Posterior cingulate gyrus (tissue), 11 donors: Measurements from ENCODE around the gene INO80E.
"Not testable (repeated sequence)": the region's sequence is repeated elsewhere in the genome, so short reads cannot be mapped to it uniquely, and the experiment has no call there.

Experiments used
- DNase-seq, 10 donors: peaks; one replicate each; pipeline versions ENCODE4 v3.0.0 to v3.0.0-alpha.2; 2020 to 2021; ENCODE audit warnings: mixed read lengths in 3 of 10
- intact Hi-C: fragments of 100-400 bp; cut with DNase I; formaldehyde crosslinking; loops from one replicate; pipeline ENCODE4 v1.15.1; 2023

Gene INO80E

DNA sequence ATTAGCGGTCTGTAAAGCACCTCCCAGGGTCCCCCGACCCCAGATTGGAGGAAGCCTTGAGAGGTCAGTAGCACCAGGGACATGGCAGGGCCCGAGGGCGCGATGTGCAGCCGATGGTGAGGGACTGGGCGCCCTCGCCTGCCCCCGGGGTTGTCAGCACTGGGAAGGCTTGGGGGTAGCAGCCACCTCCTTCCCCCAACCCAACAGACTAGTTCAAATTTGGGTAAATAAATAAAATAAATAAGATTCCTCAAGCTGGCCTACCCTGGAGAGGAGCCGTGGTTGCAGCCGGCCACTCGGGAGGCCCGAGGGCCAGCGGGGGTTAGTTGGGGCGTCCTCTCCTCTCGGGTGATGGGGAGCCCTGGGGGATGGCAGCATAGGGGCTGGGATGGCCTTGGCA is 28.4 kb downstream of the INO80E start:
- no peak for DNase-seq
- intact Hi-C loops = loop anchor here (5.0 kb wide), 1 partner anchor 207 kb away; the partner anchor contains the start of gene PAGR1

DNA sequence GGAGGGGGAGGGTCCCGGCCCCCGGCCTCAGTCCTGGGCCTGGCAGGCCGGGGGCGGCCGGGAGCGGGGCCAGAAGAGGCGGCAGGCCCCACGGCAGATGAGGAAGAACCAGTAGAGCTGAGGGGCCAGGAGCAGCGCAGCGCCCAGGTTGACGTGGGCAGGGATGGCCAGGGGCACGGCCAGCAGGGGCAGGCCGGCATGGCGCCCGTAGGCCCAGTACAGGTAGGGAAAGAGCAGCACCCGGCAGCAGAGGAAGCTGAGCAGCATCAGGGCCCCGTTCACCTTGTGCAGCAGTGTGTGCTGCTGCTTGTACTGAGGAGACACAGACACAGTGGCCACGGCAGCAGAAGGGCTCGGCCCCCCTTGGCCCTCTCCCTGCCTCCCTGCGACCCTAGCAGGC is 29.1 kb downstream of the INO80E start:
- no peak for DNase-seq
- intact Hi-C loops = no loop called here

DNA sequence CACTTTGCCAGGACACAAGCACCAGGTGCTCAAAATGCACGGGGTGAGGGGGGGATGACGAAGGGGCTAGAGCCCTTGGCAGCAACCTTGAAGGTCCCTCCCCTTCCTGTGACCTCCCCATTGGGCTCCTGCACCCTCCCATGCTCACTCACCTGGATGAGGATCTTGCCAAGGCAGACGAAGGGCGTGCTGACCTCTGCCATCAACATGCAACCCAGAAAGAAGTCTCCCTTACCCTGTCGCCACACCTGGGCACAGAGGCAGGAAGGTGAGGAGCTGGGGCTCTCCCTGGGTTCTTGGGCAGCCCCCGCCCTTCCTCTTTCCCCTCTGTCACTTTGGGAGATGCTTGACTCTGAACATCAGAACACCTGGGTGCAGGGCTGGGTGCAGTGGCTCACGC is 29.5 kb downstream of the INO80E start:
- intact Hi-C loops = no loop called here
- peak in 1 of 10 donors; percentile 74 for DNase-seq

DNA sequence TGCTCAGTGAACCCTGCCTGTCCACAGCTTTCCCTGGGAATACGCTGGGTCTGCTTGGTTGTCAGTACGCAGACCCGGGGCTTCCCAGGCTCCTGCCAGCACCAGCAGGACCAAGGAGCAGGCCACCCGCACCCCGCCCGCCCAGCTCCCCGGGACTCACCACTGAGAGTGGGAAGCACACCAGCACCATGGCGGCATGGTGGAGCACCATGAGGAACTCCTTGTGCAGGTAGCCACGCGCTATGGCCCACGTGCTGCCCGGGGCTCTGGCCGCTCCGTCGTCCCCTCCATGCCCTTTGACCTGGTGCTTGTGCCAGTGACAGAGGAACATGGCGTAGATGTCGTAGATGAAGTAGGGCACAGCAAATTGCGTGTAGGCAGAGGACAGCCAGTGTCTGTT is 30.4 kb downstream of the INO80E start:
- DNase-seq = no peak
- intact Hi-C loops = no loop called here

DNA sequence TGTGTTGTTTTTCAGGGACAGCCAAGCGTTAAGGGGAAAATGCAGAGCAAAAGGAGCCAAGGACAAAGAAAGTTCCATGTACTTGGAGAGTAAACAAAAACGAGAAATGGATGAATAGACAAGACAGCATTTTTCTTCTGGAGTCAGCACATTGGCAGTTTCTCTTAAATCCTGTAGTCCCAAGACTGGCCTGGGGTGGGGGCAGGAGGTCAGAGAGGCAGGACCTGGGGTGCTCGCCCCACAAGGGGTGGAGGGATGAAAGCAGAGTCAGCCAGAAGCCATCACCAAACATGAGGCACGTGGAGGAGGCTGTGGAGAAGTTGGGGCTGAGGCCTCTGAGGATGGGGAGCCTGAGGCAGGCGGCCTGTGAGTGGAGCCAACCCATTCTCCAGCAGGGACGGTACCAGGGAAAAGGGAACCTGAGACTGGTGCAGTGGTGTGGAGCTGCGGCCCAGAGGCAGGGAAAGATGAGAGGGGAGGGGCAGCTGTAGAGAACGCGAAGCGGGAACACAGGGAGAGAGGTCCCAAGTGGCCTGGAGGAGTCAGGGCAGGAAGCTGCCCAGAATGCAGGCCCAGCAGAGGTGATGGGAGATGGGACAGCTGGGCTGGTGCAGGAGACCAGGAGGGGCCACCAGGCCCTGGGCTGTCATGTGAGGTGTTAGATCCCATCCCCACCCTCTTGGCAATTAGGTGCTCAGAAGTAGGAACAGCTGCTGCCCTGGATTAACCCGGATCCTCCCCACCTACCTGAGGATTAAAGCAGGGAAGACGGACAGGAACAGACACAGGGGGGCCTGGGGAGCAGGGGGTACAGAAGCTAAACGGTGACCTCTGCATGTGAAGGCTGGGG is 31.8 kb downstream of the INO80E start:
- intact Hi-C loops = no loop called here
- DNase-seq = no peak

DNA sequence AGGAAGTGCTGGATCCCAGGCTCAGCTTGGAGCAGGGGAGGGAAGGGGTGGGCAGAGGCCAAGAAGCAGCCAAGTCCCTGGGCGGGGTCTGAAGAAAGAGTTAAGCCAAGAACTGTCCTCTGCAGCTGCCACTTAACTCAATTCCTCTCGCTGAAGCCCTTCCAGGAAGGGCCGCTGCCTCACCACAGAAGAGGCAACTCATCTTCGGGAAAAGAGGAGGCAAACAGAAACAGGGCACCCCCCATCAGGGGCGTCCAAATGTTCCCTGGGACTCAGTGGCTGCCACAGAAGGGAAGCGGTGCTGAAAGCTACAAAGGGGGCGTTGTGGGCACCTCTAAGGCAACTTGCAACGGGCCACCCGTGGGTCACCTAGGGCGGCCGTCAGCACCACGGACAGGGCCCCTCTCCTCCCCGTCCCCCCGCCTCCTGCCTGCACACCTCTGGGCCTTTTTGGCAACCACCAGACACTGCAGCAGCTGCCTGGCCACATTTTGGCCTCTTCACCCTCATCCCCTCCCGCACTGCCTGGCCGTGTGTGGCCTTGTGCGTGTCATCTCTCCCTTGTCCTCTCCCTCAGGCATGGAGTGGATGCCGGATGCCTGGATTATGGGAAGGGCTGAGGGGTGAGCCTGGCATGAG is 32.5 kb downstream of the INO80E start:
- no peak for DNase-seq
- intact Hi-C loops = no loop called here

DNA sequence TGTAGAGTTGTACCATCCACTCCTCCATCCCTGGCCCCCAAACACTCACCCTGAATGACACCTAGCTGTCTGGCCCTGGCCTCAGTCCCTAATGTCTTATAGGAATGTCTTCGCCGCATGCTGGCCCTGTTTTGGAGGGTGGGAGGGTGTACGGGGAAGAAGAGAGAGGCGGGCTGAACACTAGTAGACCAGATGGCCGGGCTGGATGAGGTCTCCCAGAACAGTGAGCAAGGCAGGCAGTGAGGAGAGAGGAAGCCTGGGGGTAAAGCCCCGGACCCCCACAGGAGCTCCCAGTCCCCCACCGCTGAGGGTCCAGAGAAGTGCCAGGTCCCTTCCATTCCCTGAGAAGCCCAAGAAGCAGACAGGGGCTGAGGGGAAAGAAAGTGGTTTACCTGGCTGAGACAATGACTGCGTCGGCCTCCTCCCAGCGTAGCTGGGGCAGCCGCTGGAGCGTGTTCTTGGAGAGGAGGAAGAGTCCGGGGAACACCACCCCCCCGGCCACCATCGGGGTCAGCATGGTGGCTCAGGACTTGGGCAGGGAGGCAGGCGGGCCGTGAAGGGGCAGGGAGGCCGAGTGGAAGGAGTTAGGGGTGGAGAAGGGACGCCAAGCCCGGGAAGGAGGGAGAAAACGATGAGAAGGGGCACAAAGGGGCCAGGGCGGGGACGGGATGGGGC is 34.1 kb downstream of the INO80E start:
- intact Hi-C loops = no loop called here
- DNase-seq = no peak

DNA sequence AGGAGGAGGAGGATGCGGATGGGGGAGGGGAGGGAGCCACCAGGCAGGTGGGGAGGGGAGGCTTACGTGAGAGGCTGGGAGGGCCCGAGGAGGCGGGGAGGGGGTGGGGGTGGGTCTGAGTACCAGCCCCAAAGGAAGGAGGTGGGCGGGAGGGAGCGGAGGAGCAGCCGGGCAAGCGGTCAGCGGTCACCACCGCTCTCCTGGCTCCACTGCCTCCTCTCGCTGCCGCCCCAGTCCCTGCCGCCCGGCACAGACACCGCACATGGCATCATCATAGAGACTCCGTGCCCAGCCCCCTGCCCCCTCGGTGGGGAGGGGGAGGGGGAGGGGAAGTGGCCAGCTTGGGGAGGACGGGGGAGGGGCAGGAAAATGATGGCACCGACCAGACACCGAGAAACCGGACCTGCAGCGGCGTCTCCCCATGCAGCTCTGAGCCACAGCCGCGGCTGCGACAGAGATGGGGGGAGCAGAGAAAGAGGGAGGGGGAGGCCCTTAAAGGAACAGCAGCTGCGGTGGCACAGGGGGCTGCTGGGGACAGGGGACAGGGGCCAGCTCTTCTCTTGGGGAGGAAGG is 34.9 kb downstream of the INO80E start, which contains the start of gene TLCD3B:
Gene TLCD3B, minus strand, starts transcription at position 431 of the 573 bp plus-strand sequence. CDS start 744 bp downstream, outside the sequence.
- intact Hi-C loops = no loop called here

DNA sequence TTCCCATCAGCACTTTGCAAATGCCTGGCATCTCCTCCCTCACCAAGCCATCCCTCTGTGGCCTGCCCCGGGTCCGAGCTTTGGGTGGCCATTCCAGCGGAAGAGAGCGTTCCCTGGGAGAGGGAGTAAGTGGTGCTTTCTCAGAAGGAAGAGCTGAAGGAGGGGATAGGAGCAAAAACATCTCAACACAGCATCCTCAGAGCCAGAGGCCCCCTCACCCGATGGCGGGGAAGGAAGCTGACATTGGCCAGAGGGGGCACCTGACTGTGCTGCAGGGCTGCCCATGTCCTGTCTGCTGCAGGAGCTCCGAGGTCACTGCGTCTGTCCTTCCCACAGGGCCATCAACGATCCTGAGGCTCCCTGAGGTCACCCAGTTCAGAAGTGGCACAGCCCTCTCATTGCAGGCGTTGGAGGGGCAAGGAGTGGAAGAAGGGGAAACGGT is 35.5 kb downstream of the INO80E start:
- DNase-seq = no peak
- intact Hi-C loops = no loop called here

More for the DNA sequence above, 34.9 kb downstream of the INO80E start, which contains the start of gene TLCD3B:
- peak in 6 of 10 donors; percentile 29 to 93 (median 74) for DNase-seq

DNA sequence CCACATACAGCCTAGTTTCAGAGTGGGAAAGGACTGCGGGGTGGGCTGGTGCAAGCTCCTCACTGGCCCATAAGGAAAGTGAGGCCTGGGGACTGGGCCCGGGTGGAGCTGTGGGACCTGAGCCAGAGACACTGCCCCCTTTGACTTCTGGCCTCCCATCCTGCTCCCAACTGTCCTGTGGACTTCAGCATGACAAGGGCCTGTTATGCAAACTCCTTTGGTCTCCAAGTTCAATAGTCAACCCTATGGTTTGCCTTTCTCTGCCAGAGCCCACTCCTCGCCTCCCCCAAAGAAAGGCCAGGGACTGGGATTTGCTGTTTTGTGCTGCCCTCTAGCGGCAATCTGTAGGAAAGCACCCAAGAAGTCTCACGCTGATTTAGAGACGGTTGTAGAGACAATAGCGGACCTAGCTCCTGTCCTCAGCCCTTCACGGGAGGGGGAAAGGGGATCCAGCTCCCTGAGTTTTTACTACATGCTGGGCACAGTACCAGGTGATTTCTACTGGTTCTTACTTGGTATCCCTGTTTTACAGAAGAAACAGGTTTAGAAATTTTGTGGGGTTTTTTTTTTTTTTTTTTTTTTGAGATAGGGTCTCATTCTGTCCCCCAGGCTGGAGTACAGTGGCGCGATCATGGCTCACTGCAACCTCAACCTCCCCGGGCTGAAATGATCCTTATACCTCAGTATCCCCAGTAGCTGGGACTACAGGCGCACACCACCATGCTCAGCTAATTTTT is 36.2 kb downstream of the INO80E start:
- intact Hi-C loops = no loop called here
- DNase-seq = peak in 6 of 10 donors; percentile 52 to 91 (median 74)

DNA sequence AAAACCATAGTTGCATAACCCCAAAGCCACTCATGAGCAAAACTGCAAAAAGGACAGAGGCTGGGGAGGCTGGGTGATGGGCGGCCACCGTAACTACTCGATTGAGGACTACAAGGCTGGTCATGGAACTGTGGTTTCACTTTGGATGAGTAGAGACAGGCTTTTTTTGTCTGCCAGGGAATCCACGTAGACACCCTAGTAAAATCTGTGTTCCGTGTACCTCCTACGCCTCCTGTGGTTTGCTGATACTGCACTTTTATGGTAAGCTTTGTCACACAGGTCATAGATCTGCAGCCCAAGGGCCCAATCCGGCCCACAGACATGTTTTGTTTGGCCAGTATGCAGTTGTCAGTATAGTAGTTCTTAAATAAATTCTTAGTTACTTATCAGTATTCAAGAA is 37.2 kb downstream of the INO80E start:
- peak in 1 of 10 donors; percentile 26 for DNase-seq
- intact Hi-C loops = no loop called here

DNA sequence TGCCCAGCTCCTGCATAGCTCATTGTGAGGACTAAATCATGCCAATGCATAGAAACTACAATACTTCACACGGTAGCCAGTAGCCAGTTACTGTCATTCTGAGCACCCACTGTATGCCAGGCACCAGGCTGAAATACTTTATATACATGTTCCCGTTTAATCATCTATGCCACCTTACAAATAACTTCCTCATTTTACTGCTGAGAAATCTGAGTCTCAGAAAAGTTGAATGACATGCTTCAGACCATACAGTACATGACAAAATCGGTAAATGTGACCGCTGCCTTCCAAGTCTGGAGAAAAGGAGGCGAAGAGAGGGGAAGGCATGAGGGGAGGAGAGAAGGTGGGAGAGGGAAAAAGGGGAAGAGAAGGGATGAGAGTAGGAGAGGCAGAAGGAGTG is 44.2 kb downstream of the INO80E start:
- intact Hi-C loops = no loop called here
- no peak for DNase-seq

DNA sequence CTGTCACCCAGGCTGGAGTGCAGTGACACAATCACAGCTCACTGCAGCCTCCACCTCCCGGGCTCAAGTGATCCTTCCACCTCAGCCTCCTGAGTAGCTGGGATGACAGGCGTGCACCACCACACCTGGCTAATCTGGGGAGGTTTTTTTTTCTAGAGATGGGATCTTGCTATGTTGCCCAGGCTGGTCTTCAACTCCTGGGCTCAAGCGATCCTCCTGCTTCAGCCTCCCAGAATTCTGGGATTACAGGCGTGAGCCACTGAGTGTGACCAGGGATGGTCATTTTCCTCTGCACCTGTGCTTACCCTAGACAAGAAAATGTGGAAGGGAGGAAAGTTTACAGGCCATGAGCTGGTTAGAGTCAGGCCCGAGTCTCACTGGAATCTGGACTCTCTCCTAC is 44.6 kb downstream of the INO80E start:
- intact Hi-C loops, DNase-seq: not testable (repeated sequence)

DNA sequence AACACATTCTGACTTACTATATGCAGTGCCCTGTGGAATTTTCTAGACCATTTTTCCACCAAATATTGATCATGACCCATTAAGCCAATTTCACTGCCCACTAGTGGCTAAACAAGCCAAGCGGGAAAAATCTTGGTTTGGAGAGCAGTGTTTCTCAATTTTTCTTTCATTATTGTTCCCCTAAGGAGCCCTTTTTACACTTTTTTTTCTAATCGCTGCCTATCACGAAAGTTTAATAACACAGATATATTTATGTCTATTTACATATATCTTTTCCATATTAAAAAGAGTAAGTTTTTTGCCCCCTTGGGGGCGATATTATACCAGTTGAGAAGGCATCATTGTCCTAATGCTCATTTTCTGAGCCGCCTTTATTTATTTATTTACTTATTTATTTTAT is 45.8 kb downstream of the INO80E start:
- intact Hi-C loops = no loop called here
- no peak for DNase-seq

DNA sequence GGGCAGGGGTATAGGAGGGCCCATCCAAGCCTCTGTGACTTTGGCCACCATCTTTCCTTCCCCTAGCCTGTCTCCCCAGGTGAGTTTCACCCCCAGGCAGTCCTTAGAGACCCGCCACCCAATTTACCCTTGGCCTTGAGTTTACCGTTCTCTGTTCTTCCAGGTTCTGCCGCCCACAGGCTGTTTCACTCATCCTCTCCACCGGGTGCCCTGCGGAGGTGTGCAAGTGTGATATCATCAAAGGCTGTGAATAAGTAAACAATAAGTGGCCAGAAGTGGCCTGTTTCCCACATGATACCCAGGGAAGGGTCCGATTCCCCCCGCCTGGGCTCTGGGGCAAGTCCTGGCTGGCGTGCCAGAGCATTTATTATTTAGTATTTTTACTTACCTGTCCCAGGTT is 50.1 kb downstream of the INO80E start:
- intact Hi-C loops = no loop called here
- no peak for DNase-seq

DNA sequence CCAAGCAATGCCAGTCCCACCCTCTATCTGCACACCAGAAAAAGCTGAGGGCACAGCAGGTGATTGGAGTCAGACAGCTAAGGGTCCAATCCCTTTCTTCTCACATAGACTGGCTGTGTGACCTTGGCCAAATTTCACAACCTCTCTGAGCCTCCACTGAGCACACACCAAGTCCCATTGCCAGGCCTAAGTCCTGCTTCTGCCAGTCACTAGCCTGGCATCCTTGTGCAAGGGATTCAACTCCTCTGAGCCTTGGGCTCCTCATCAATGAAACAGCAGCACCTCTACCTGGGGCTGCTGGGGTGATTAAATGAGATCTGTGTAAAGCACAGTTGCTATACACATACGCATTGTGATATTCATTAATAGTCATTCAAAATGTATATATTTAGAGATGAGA is 50.5 kb downstream of the INO80E start:
- intact Hi-C loops = no loop called here
- no peak for DNase-seq

DNA sequence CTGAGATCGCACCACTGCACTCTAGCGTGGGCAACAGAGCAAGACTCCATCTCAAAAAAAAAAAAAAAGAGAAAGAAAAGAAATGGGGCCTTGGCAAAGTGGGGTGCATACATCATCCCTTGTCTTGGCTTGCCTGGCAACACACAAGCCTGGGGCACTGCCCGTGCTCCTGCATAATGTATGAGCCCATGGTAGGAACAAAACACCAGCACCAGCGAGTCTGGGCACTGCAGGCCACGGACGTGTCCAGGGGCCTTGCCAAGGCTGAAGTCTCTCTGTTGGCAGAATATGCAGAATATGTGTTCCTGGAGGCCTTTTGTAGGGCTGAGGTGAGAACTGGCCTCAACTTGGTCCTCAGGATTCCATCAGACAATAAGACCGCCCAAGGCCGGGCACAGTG is 53.8 kb downstream of the INO80E start:
- intact Hi-C loops = no loop called here
- peak in 7 of 10 donors; percentile 54 to 90 (median 71) for DNase-seq

DNA sequence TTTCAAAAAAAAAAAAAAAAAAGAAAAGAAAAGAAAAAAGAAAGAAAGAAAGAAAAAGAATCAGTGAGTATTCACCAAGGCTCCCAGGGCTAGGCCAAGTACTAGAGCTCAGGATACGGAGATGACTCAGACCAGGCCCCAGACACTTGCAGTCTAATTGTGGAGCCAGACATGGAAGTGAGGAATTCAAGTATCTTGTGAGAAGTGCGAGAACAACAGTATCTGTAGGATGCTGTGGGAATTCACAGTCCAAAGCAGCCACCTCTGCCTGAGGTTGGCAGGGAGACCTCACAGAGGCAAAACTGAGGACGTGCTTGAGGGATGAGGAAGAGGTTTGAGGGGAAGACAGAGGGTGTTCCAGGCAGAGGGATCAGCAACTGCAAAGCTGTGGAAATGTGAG is 55.5 kb downstream of the INO80E start:
- DNase-seq = no peak
- intact Hi-C loops = no loop called here

DNA sequence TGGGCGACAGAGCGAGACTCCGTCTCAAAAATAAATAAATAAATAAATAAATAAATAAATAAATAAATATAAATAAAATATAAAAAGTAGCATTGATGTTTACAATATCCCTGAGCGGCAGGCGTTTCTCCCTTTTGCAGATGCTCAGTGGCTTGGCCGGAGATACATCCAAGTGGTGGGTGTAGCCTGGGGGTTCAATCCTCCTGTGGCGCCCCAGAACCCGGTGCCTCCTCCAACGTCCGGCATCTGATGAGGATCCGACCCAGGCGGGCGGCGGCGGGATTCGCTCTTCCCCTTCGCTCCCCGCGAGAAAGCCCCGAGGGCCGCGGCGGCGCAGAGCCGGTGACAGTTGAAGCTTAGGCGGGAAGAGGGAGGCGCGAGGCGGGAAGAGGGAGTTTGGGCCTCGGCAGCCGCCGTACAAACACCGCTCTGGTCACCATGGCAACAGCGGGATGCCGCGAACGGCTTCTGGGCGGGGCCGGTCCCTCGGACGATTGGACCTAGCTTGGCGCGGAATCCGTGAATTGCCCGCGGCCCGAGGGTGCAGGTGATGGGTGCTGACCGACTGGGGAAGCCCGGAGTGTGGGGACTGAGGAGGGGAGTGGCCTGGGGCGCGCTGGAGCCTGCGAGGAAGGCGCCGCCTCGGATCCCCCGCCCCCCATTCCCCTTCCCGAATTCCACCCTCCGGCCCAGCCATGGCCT is 56.8 kb downstream of the INO80E start:
- peak; percentile 83 to 98 (median 93) for DNase-seq
- intact Hi-C loops = no loop called here
